ENCODE data around the gene TSPAN32. TPM values are rescaled to one million over a fixed set of nuclear protein-coding genes. Genes with fewer than 3 reads are reported as not detected.

The TSPAN32 gene
- total RNA-seq, 1 experiment from 2014 or later, result not detected

DNA sequence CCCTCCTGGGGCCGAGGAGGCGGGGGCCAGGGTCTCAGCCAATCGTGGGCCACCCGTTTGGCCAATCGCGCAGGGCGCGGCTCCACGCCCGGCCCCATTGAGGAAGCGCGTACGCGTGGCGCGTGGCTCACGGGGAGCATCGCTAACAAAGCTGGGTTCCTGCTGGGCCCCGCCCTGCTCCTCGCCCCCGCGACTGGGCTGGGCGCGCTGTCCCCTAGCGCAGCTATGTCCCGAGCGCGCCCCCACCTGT is 30.8 kb upstream of the TSPAN32 start:
- CTCF ChIA-PET, result no interaction called here
- H3K4me1 ChIP-seq (ENCODE audit: insufficient read depth, low read length, poor library complexity, severe bottlenecking), result no peaks in the 10 kb centered on the region
- POLR2A ChIA-PET (ENCODE audit: low non-redundant PET), result no interaction called here
- H3K4me3 ChIP-seq (ENCODE audit: low read depth, low read length, poor library complexity, severe bottlenecking), result no peak overlapping the region
- no peak overlapping the region for H3K27ac ChIP-seq (ENCODE audit: low read depth, low read length, poor library complexity, severe bottlenecking)
- no peaks in the 10 kb centered on the region for H3K9me3 ChIP-seq (ENCODE audit: low read depth, low read length, poor library complexity, severe bottlenecking)
- DNase-seq (ENCODE audit: low spot score), result no peak
- no peaks in the 10 kb centered on the region for H3K36me3 ChIP-seq (ENCODE audit: insufficient read depth, low read length, poor library complexity, severe bottlenecking)
- TF ChIP-seq EZH2 (IDR thresholded peaks at IDR 0.05; ENCODE audit: borderline replicate concordance, low read depth, low read length, poor library complexity, severe bottlenecking), result no peak
- TF ChIP-seq, protein P1, sequence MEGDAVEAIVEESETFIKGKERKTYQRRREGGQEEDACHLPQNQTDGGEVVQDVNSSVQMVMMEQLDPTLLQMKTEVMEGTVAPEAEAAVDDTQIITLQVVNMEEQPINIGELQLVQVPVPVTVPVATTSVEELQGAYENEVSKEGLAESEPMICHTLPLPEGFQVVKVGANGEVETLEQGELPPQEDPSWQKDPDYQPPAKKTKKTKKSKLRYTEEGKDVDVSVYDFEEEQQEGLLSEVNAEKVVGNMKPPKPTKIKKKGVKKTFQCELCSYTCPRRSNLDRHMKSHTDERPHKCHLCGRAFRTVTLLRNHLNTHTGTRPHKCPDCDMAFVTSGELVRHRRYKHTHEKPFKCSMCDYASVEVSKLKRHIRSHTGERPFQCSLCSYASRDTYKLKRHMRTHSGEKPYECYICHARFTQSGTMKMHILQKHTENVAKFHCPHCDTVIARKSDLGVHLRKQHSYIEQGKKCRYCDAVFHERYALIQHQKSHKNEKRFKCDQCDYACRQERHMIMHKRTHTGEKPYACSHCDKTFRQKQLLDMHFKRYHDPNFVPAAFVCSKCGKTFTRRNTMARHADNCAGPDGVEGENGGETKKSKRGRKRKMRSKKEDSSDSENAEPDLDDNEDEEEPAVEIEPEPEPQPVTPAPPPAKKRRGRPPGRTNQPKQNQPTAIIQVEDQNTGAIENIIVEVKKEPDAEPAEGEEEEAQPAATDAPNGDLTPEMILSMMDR (conservative IDR thresholded peaks at IDR 0.05; ENCODE audit: low read depth, low read length), result no peak
- intact Hi-C loops (cut with micrococcal nuclease; ENCODE audit: unreplicated experiment), result no loop called here
- BruUV-seq (replicated peaks), result no TSS peak
- H3K27me3 ChIP-seq (replicated peaks; ENCODE audit: insufficient read depth, low read depth, low read length, poor library complexity), result peaks cover 69% of the 10 kb centered on the region

DNA sequence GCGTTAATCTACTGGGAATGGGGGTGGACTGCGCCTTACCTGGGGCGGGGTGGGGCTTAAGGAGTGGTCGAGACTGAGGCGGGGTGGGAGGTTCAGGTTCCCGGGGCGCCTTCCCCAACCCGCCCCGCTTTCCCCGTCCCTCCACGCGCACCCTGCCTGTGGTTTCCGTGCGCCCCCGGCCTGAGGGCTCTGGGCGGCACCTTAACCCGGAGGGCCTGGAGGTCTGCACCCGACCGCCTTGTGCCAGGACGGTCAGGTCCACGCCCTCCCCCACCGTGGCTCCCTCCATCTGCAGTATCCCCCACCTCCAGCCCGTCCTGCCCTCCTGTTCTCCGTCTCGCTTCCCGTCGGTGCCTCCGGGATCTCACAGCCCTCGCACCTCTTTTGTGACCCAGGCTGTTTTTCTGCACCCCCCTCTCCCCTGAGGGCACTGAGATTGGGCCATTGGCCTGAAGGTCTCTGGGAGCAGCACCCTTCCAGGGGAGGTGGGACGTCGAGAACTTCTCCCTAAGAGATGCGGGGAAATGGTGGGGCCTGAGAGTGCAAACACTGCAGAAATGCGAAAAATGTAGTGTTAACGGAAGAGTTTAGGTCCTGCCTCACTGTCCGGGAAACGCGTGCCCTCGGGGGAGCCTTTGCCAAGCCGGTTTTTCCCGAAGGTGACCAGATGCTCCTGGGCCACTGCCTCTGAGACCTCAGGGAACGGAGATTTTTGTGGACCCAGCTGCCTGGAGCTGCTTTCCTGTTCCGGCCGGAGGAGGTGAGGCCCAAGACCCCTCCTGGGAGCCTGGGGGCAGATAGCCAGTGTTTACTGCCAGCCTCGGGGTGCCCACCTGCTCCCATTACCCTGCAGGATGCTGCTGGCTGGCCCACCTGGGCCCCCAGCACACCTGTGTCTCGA is 30.2 kb upstream of the TSPAN32 start:
- intact Hi-C loops (cut with micrococcal nuclease; ENCODE audit: unreplicated experiment), result no loop called here
- CTCF ChIA-PET, result no interaction called here
- DNase-seq (ENCODE audit: low spot score), result no peak
- peaks cover 69% of the 10 kb centered on the region for H3K27me3 ChIP-seq (replicated peaks; ENCODE audit: insufficient read depth, low read depth, low read length, poor library complexity)
- no peak overlapping the region for H3K27ac ChIP-seq (ENCODE audit: low read depth, low read length, poor library complexity, severe bottlenecking)
- no peaks in the 10 kb centered on the region for H3K9me3 ChIP-seq (ENCODE audit: low read depth, low read length, poor library complexity, severe bottlenecking)
- TF ChIP-seq, protein P1 (conservative IDR thresholded peaks at IDR 0.05; ENCODE audit: low read depth, low read length), result no peak
- no peak for TF ChIP-seq EZH2 (IDR thresholded peaks at IDR 0.05; ENCODE audit: borderline replicate concordance, low read depth, low read length, poor library complexity, severe bottlenecking)
- H3K4me3 ChIP-seq (ENCODE audit: low read depth, low read length, poor library complexity, severe bottlenecking), result no peak overlapping the region
- no peaks in the 10 kb centered on the region for H3K36me3 ChIP-seq (ENCODE audit: insufficient read depth, low read length, poor library complexity, severe bottlenecking)
- no peaks in the 10 kb centered on the region for H3K4me1 ChIP-seq (ENCODE audit: insufficient read depth, low read length, poor library complexity, severe bottlenecking)
- no TSS peak for BruUV-seq (replicated peaks)
- POLR2A ChIA-PET (ENCODE audit: low non-redundant PET), result no interaction called here

DNA sequence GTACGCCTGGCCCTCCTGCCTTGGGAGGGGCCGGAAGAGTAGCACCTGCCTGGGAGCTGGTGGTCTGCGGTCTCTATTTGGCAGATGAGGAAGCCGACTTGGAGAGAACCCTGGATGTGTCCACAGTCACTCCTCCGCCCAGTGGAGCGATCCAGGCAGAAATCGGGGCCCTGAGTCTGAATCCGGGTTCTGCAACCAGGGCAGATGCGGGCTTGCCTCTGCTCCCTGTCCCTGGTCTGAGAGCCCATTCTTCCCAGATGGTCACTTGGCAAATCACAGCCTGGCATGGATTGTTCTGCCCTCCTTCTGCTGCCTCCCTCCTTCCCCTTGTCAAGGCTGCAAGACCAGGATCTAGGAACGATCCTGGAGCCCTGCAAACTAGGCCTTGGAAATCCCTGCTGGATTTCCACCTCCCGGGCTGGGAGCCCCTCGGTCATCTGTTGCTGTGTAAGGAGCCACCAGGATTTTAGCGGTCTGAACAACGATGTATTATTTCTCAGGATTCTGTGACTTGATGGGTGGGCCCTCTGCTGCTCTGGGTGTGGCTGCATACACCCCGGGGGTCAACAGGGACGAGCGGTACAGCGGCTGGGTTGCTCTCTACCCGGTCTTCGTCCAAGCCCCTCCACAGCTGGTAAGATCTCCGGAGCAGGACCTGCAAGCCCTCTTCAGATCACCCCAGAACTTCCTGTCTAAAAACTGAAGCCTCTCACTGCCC is 29.4 kb upstream of the TSPAN32 start:
- Histone ChIP-seq H3K4me3 (ENCODE audit: low read depth, low read length, poor library complexity, severe bottlenecking) (no peak overlapping the region), H3K27me3 (replicated peaks; ENCODE audit: insufficient read depth, low read depth, low read length, poor library complexity) (peaks cover 73% of the 10 kb centered on the region), H3K36me3 (ENCODE audit: insufficient read depth, low read length, poor library complexity, severe bottlenecking) (no peaks in the 10 kb centered on the region), H3K27ac (ENCODE audit: low read depth, low read length, poor library complexity, severe bottlenecking) (no peak overlapping the region), H3K9me3 (ENCODE audit: low read depth, low read length, poor library complexity, severe bottlenecking) (no peaks in the 10 kb centered on the region), H3K4me1 (ENCODE audit: insufficient read depth, low read length, poor library complexity, severe bottlenecking) (no peaks in the 10 kb centered on the region)
- BruUV-seq (replicated peaks), result no TSS peak
- no peak for DNase-seq (ENCODE audit: low spot score)
- intact Hi-C loops (cut with micrococcal nuclease; ENCODE audit: unreplicated experiment), result no loop called here
- CTCF ChIA-PET, result no interaction called here
- TF ChIP-seq, protein P1 (conservative IDR thresholded peaks at IDR 0.05; ENCODE audit: low read depth, low read length), result no peak
- no peak for TF ChIP-seq EZH2 (IDR thresholded peaks at IDR 0.05; ENCODE audit: borderline replicate concordance, low read depth, low read length, poor library complexity, severe bottlenecking)
- POLR2A ChIA-PET (ENCODE audit: low non-redundant PET), result no interaction called here

Data from A673 (cell line).